ENCODE data around the gene PECR.

Gene PECR

GRCh38 chr2:216015722-216016464 lies 65.7 kb downstream of the PECR start:
- H3K27me3 ChIP-seq (ENCODE audit: insufficient read depth, low read length, poor library complexity) = no peaks in the 10 kb centered on the region
- H4K20me1 ChIP-seq (ENCODE audit: insufficient read depth, low read length) = no peaks in the 10 kb centered on the region
- H3K27ac ChIP-seq (ENCODE audit: low read length) = peak overlapping the region; percentile 94
- H3K79me2 ChIP-seq (ENCODE audit: insufficient read depth, low read length) = peaks cover 23% of the 10 kb centered on the region
- H2AFZ ChIP-seq (ENCODE audit: low read depth, low read length) = peak overlapping the region; percentile 74
- H3K9me3 ChIP-seq (ENCODE audit: insufficient read depth, low read length, severe bottlenecking) = no peaks in the 10 kb centered on the region
- peaks cover 60% of the 10 kb centered on the region for H3K4me1 ChIP-seq (ENCODE audit: insufficient read depth, low read length)
- peak; percentile 87 for DNase-seq
- H3K4me2 ChIP-seq (ENCODE audit: insufficient read depth, low read length) = peak overlapping the region; percentile 65
- H3K36me3 ChIP-seq (ENCODE audit: insufficient read depth, low read length) = no peaks in the 10 kb centered on the region
- peak overlapping the region; percentile 50 for H3K9ac ChIP-seq (ENCODE audit: low read depth, low read length)
- ATAC-seq (ENCODE audit: insufficient read depth, low read depth) = peak; percentile 91
- peak overlapping the region in 1 of 2 experiments; percentile 49; a peak in 2 of 4 replicates for H3K4me3 ChIP-seq (ENCODE audit: low read depth in 1 of 2, low read length in 2 of 2)
- TF ChIP-seq EZH2 (IDR thresholded peaks at IDR 0.05; ENCODE audit: borderline replicate concordance, low read depth, low read length, severe bottlenecking) = no peak
- TF ChIP-seq, protein P1, sequence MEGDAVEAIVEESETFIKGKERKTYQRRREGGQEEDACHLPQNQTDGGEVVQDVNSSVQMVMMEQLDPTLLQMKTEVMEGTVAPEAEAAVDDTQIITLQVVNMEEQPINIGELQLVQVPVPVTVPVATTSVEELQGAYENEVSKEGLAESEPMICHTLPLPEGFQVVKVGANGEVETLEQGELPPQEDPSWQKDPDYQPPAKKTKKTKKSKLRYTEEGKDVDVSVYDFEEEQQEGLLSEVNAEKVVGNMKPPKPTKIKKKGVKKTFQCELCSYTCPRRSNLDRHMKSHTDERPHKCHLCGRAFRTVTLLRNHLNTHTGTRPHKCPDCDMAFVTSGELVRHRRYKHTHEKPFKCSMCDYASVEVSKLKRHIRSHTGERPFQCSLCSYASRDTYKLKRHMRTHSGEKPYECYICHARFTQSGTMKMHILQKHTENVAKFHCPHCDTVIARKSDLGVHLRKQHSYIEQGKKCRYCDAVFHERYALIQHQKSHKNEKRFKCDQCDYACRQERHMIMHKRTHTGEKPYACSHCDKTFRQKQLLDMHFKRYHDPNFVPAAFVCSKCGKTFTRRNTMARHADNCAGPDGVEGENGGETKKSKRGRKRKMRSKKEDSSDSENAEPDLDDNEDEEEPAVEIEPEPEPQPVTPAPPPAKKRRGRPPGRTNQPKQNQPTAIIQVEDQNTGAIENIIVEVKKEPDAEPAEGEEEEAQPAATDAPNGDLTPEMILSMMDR (IDR thresholded peaks at IDR 0.05; ENCODE audit: borderline replicate concordance, extremely low read depth, low read length, poor library complexity, severe bottlenecking) = no peak

DNA sequence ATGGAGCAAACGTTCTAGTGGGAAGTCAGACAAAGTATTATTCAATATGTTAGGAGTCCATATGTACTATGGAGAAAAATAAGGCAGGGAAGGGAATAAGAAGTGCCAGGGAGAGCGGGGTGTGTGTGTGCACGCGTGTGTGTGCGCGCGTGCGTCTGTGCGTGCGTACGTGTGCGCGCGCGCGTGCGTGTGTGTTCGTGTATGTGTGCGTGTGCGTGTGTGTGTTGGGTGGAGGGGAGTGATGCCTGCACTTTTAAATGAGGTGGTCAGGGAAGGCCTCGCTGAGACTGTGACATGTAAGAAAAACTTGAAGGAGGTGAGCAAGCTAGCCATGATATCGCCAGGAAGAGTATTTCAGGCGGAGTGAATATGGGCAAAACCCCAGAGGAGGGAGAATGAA lies 66.6 kb downstream of the PECR start:
- Histone ChIP-seq H3K9ac (ENCODE audit: low read depth, low read length) (peak overlapping the region; percentile 50), H3K4me2 (ENCODE audit: insufficient read depth, low read length) (peak overlapping the region; percentile 65), H3K4me3 (ENCODE audit: low read depth in 1 of 2, low read length in 2 of 2) (peak overlapping the region in 1 of 2 experiments; percentile 49; a peak in 2 of 4 replicates), H2AFZ (ENCODE audit: low read depth, low read length) (peak overlapping the region; percentile 74), H4K20me1 (ENCODE audit: insufficient read depth, low read length) (no peaks in the 10 kb centered on the region), H3K9me3 (ENCODE audit: insufficient read depth, low read length, severe bottlenecking) (no peaks in the 10 kb centered on the region), H3K27me3 (ENCODE audit: insufficient read depth, low read length, poor library complexity) (no peaks in the 10 kb centered on the region), H3K36me3 (ENCODE audit: insufficient read depth, low read length) (no peaks in the 10 kb centered on the region), H3K27ac (ENCODE audit: low read length) (peak overlapping the region; percentile 94), H3K4me1 (ENCODE audit: insufficient read depth, low read length) (peaks cover 60% of the 10 kb centered on the region), H3K79me2 (ENCODE audit: insufficient read depth, low read length) (peaks cover 27% of the 10 kb centered on the region)
- DNase-seq = no peak
- ATAC-seq (ENCODE audit: insufficient read depth, low read depth) = no peak
- TF ChIP-seq EZH2 (IDR thresholded peaks at IDR 0.05; ENCODE audit: borderline replicate concordance, low read depth, low read length, severe bottlenecking) = no peak
- TF ChIP-seq, protein P1 (IDR thresholded peaks at IDR 0.05; ENCODE audit: borderline replicate concordance, extremely low read depth, low read length, poor library complexity, severe bottlenecking) = no peak

DNA sequence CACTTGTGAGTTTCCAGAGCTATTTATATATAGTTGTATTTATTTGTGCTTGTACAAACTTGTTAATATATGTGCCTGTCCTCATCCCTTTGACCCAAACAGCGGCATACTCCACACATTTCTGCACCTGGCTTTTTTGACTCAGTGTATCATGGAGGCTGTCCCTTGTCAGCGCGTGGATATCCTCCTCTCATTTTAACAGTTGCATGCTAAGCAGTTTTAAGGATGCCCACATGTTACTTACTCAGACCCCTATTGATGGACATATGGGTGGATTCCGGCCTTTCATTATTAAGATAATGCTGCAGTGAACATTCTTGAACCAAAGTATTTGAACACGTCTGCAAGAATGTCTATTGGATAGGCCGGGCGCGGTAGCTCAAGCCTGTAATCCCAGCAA lies 67.6 kb downstream of the PECR start:
- peaks cover 28% of the 10 kb centered on the region for H3K79me2 ChIP-seq (ENCODE audit: insufficient read depth, low read length)
- peak overlapping the region; percentile 88 for H2AFZ ChIP-seq (ENCODE audit: low read depth, low read length)
- H3K9ac ChIP-seq (ENCODE audit: low read depth, low read length) = peak overlapping the region; percentile 83
- H3K4me1 ChIP-seq (ENCODE audit: insufficient read depth, low read length) = peaks cover 60% of the 10 kb centered on the region
- no peaks in the 10 kb centered on the region for H3K9me3 ChIP-seq (ENCODE audit: insufficient read depth, low read length, severe bottlenecking)
- no peaks in the 10 kb centered on the region for H4K20me1 ChIP-seq (ENCODE audit: insufficient read depth, low read length)
- peak overlapping the region in 1 of 2 experiments; percentile 79; a peak in 2 of 4 replicates for H3K4me3 ChIP-seq (ENCODE audit: low read depth in 1 of 2, low read length in 2 of 2)
- no peak for ATAC-seq (ENCODE audit: insufficient read depth, low read depth)
- TF ChIP-seq, protein P1 (IDR thresholded peaks at IDR 0.05; ENCODE audit: borderline replicate concordance, extremely low read depth, low read length, poor library complexity, severe bottlenecking) = no peak
- TF ChIP-seq EZH2 (IDR thresholded peaks at IDR 0.05; ENCODE audit: borderline replicate concordance, low read depth, low read length, severe bottlenecking) = no peak
- no peak for DNase-seq
- peak overlapping the region; percentile 71 for H3K27ac ChIP-seq (ENCODE audit: low read length)
- no peaks in the 10 kb centered on the region for H3K36me3 ChIP-seq (ENCODE audit: insufficient read depth, low read length)
- peak overlapping the region; percentile 94 for H3K4me2 ChIP-seq (ENCODE audit: insufficient read depth, low read length)
- no peaks in the 10 kb centered on the region for H3K27me3 ChIP-seq (ENCODE audit: insufficient read depth, low read length, poor library complexity)
